Heart right ventricle (tissue), 16 donors: ENCODE measurements around the gene PITPNB. TPM values are rescaled to one million over a fixed set of nuclear protein-coding genes. Genes with fewer than 3 reads are reported as not detected.

Experiments
- ATAC-seq, 8 donors: fragments of 200-7000 bp; cut with Tn5 transposase; one replicate each; pipeline ENCODE4 v1.9.1; 2020; ENCODE audit warnings: mild to moderate bottlenecking in 8 of 8, moderate library complexity in 8 of 8, moderate number of reproducible peaks in 1 of 8
- DNase-seq, 2 donors: peaks; one replicate each; pipeline ENCODE4 v3.0.0-alpha.2; 2020
- H3K27ac ChIP-seq, 10 donors: fragments of 200-600 bp; sonication (generic) in 2 of 10; one replicate each; pipeline versions ENCODE4 v1.5.0 to v1.8.0; 2020 to 2022; ENCODE audit warnings: mild to moderate bottlenecking in 3 of 10
- H3K27me3 ChIP-seq, 7 donors: fragments of 200-600 bp; one replicate each; pipeline ENCODE4 v1.8.0; 2021 to 2022; ENCODE audit warnings: mild to moderate bottlenecking in 2 of 7
- H3K36me3 ChIP-seq, 9 donors: fragments of 200-600 bp; sonication (generic) in 1 of 9; one replicate each; pipeline versions ENCODE4 v1.5.0 to v1.8.0; 2020 to 2022; ENCODE audit warnings: mild to moderate bottlenecking in 2 of 9
- H3K4me1 ChIP-seq, 9 donors: fragments of 200-600 bp; sonication (generic) in 1 of 9; one replicate each; pipeline versions ENCODE4 v1.5.0 to v1.8.0; 2020 to 2022; ENCODE audit warnings: mild to moderate bottlenecking in 4 of 9
- H3K4me3 ChIP-seq, 10 donors: fragments of 200-600 bp; sonication (generic) in 2 of 10; one replicate each; pipeline versions ENCODE4 v1.5.0 to v1.8.0; 2020 to 2022; ENCODE audit warnings: mild to moderate bottlenecking in 7 of 10, moderate library complexity in 2 of 10
- H3K9me3 ChIP-seq, 11 donors: fragments of 200-600 bp in 10 of 11; sonication (generic) in 2 of 11; one replicate each; pipeline versions ENCODE4 v1.5.0 to v1.8.0; 2013 to 2022; ENCODE audit warnings: mild to moderate bottlenecking in 2 of 11, control low read depth in 1 of 11, moderate library complexity in 1 of 11
- CTCF ChIP-seq, 9 donors: fragments of 200-600 bp; sonication (generic) in 2 of 9; IDR thresholded peaks; one replicate each; pipeline versions ENCODE4 v1.5.0 to v1.8.0; 2021 to 2022; ENCODE audit warnings: antibody characterized with exemption in 9 of 9, mild to moderate bottlenecking in 5 of 9, moderate library complexity in 1 of 9
- WGBS, 2 donors: extraction: QIAGEN DNeasy Blood & Tissue Kit; methylation state at CpG; one replicate each; pipeline ENCODE4 v1.1.7; 2013; ENCODE audit warnings: inconsistent platforms in 1 of 2; 5-methylcytosine and 5-hydroxymethylcytosine counted together
- intact Hi-C, 10 donors: fragments of 100-400 bp; cut with DNase I; formaldehyde crosslinking; loops; one replicate each; pipeline versions ENCODE4 v1.11.1 to v1.14.2; 2022
- polyA plus RNA-seq, 2 donors: library from polyadenylated mRNA; stranded (reverse); fragments of 200-250 nt; gene quantifications; one replicate each; pipeline ENCODE4 v1.2.3, GENCODE V29; 2013
- total RNA-seq, 10 donors: library from RNA; stranded (reverse); fragmentation: NEBNext Ultra II Directional in 3 of 10; extraction: Animal tissue kit (Norgen Biotek cat#: 25700) in 3 of 10; gene quantifications; one replicate each; pipeline versions ENCODE4 v1.2.1 to v1.2.4, GENCODE V29; 2021 to 2023
- donor health status: Arrhythmogenic right ventricular cardiomyopathy.
- donor health status: ischemic (EF 13 %, LVEDD 7.1; RV severe dilation, severe dysfunction).
- donor health status: healthy with polysubstance abuse.
- donor health status: DM: no; HTN: yes; CAD: no.
- donor health status: DM: no; HTN: no; CAD: no.
- donor health status: ischemic (EF 25% LVEDD 6.9; RV normal size, moderate dysfunction).
- donor health status: ischemic (EF 25% LVEDD 5.7; RV mildly dilated, moderate dysfunction).
- donor health status: healthy.
- donor health status: DM: yes; HTN: yes; CAD: no.
- donor health status: Ischemic cardiomyopathy.
- donor health status: ischemic (EF 35%, LVEDD 5.7; RV mildly dilated, moderate dysfunction).
- donor health status: nonischemic (EF 11% LVEDD 7.7; RV severe dilation, severe dysfunction).
- donor health status: DM: yes; HTN: yes; CAD: no.
- donor health status: PGD.
- donor health status: ischemic (EF 29% LVEDD 5.4; RV normal size, mild dysfunction).
- donor health status: nonischemic (EF 23%, LVEDD 6.1; RV moderate dilation, normal function).

Gene PITPNB
- total and polyA plus RNA-seq, 12 donors = 16.0 to 78.3 (median 58.1) TPM

DNA sequence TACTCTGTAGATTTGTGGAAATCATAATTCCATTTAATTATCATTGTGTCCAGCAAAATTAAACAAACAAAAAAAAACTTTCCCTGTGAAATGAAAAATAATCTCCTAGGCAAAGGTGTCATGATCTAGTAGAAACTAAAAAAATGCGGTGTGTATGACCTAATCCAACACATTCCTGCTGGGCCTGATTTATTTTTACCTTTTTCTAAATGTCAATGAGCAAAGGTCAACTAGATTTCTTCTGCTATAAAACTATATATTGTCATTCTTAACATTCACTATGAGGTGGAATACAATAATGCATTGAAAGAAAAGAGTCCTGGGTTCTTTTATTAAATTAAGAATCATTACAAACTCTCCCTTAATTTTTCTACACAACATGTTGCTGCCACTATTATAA lies 60.4 kb downstream of the PITPNB start:
- peaks cover 0 to 48% (median 14%) of the 10 kb centered on the region in 9 donors for H3K4me1 ChIP-seq
- no peaks in the 10 kb centered on the region for H3K9me3 ChIP-seq
- WGBS, 2 donors = 92 to 93% methylated on average over 1 of the region's 1 CpG
- H3K27me3 ChIP-seq = no peaks in the 10 kb centered on the region
- no peak overlapping the region for H3K27ac ChIP-seq
- DNase-seq (no peak), ATAC-seq (no peak)
- no peak overlapping the region for H3K4me3 ChIP-seq
- TF ChIP-seq CTCF (IDR thresholded peaks at IDR 0.05) = no peak
- intact Hi-C loops = no loop called here
- peaks cover 0 to 92% (median 36%) of the 10 kb centered on the region in 9 donors for H3K36me3 ChIP-seq

DNA sequence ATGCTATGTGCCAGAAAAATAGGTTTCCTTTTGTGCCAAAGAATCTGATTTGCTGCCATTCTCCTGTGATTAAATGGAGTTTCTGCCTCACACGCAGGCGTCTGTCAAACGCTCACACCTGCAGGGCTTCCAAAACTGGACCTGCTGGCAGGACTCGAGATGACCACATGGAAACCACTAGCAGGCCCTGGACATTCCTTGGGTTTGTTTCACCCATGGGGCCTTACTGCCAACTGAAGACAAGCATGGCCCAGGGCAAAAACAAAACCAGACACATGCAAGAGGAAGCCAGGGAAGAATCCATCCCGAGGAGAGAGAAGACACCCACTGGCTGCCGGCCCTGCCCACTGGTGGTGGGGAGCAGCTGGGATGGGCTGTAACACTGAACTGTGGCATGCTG lies 61.6 kb downstream of the PITPNB start:
- WGBS, 2 donors = 80% methylated on average over 6 of the region's 6 CpGs
- no peaks in the 10 kb centered on the region for H3K9me3 ChIP-seq
- ATAC-seq (peak in 6 of 8 donors; percentile 25 to 53 (median 35)), DNase-seq (no peak)
- H3K27ac ChIP-seq = peak overlapping the region in 1 of 10 donors; percentile 21
- TF ChIP-seq CTCF (IDR thresholded peaks at IDR 0.05) = no peak
- H3K27me3 ChIP-seq = no peaks in the 10 kb centered on the region
- intact Hi-C loops = no loop called here
- H3K36me3 ChIP-seq = peaks cover 0 to 98% (median 36%) of the 10 kb centered on the region in 9 donors
- peaks cover 0 to 44% (median 17%) of the 10 kb centered on the region in 9 donors for H3K4me1 ChIP-seq
- no peak overlapping the region for H3K4me3 ChIP-seq

- H3K9me3 ChIP-seq = no peaks in the 10 kb centered on the region
- H3K27me3 ChIP-seq = no peaks in the 10 kb centered on the region
- no peak overlapping the region for H3K4me3 ChIP-seq
- DNase-seq = no peak
- no peak overlapping the region for H3K27ac ChIP-seq
- H3K36me3 ChIP-seq = peaks cover 0 to 99% (median 36%) of the 10 kb centered on the region in 9 donors
- intact Hi-C loops = no loop called here
- peaks cover 0 to 46% (median 17%) of the 10 kb centered on the region in 9 donors for H3K4me1 ChIP-seq
- ATAC-seq = no peak
- 94 to 96% methylated on average over 4 of the region's 4 CpGs for WGBS, 2 donors
- TF ChIP-seq CTCF (IDR thresholded peaks at IDR 0.05) = no peak
Observed at GRCh38 chr22:27856386-27856785, 62.7 kb downstream of the PITPNB start.

GRCh38 chr22:27853424-27853823 lies 65.6 kb downstream of the PITPNB start:
- 46% methylated on average over 6 of the region's 6 CpGs for WGBS, 2 donors

More at GRCh38 chr22:27853424-27853823, 65.6 kb downstream of the PITPNB start:
- Histone ChIP-seq H3K36me3 (peaks cover 0 to 99% (median 35%) of the 10 kb centered on the region in 9 donors), H3K27me3 (no peaks in the 10 kb centered on the region), H3K9me3 (no peaks in the 10 kb centered on the region), H3K4me3 (no peak overlapping the region), H3K4me1 (peaks cover 0 to 55% (median 20%) of the 10 kb centered on the region in 9 donors), H3K27ac (peak overlapping the region in 2 of 10 donors; percentile 1 to 37)
- intact Hi-C loops = no loop called here
- peak in 2 of 8 donors; percentile 19 to 29 for ATAC-seq
- no peak for TF ChIP-seq CTCF (IDR thresholded peaks at IDR 0.05)
- no peak for DNase-seq
